NCI-H128 (cell line): ENCODE data around the gene CES5A.
"Not testable (repeated sequence)": the region's sequence is repeated elsewhere in the genome, so short reads cannot be mapped to it uniquely, and the experiment has no call there.

ENCODE experiments used
- DNase-seq: peaks from one replicate; lab custom pipeline; 2025; ENCODE audit not compliant: unreplicated experiment; lab: John Stamatoyannopoulos, UW

Gene CES5A

DNA sequence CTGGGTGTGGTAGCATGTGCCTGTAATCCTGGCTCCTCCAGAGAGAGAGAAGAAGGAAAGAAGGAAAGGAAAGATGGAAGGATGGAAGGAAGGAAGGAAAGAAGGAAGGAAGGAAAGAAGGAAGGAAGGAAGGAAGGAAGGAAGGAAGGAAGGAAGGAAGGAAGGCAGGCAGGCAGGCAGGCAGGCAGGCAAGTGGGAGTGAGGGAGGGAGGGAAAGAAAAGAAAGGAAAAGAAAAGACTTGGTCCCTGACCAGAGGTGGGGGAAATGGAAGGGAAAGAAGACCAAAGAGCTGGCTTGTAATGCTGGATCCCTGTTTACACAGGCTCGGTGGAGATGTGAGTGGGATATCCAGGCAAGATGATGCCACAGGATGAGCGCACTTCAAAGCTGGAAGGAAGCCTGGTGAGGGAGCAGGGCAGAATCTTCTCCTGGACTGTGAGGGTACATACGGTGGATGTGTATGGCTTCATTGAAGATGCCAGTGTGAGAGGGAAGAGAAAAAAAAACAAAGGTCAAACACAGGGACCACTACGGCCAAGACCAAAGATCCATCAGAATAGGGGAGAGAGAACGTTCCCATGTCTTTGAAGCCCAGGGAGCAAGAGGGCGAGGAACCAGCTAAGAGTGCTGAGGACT lies 44.4 kb downstream of the CES5A start:
- no peak for DNase-seq

DNA sequence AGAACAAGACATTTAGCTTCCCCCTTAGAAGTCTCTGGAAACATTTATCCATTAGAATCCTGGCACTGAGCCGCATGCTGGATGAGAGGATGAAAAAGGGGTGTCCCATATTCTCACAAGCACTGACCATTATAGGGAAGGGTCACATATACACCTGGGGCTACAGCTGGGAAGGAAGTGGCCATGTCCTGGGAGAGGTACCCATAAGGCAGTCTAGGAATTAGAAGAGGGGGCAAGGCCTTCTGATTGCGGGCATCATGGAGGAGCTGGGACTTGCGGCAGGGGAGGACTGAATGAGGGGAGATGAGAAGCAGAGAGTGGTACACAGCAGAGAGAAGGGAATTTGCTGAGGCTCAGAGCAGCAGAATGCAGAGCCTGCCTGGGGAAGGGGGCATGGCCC lies 45.9 kb downstream of the CES5A start:
- not testable (repeated sequence) for DNase-seq

DNA sequence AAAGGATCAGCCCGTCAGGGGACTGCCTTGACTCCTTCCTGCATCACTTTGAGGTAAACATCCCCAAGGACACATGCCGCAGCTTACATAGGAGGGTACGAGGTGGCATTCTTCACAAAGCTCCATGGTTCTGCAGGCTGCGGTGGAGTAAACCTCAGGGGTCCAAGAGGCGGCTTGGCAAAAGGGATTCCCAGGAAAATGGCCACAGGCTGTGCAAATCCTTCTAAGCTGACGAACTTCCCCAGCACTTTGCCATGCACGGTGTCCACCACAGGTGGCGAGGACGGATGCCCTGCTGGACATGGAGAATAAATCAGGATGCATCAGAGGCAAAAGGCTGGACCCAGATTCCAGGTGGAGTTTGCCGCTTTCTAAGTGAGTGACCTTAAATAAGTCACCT lies 46.5 kb downstream of the CES5A start:
- no peak for DNase-seq

DNA sequence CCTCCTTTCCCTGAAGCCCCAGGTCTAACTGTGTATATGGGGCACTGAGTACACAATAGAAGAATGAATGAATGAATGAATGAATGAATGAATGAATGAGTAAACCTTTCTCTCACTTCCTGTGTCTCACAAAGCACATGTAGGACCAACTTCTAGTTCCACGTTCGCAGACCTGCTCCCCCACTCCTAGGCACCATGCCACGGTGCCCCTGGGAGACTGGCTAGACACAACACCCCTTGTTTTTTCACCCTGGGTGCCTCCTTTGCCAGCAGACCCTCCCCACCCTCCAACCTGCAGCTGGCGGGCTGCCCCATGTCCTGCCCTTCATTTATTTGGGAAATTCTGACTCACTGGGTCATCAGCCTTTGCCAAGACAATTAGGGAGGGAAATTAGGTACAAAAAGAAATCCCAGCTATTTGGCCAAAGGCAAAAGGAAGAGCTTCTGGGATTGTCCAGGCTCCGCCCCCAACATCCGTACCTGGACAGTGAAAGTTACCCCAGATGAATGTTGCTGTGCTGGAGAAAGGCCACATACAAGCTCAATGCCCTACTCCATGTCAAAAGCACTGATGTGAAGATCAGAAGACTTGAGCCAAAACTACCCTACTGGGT lies 50.0 kb downstream of the CES5A start:
- no peak for DNase-seq

DNA sequence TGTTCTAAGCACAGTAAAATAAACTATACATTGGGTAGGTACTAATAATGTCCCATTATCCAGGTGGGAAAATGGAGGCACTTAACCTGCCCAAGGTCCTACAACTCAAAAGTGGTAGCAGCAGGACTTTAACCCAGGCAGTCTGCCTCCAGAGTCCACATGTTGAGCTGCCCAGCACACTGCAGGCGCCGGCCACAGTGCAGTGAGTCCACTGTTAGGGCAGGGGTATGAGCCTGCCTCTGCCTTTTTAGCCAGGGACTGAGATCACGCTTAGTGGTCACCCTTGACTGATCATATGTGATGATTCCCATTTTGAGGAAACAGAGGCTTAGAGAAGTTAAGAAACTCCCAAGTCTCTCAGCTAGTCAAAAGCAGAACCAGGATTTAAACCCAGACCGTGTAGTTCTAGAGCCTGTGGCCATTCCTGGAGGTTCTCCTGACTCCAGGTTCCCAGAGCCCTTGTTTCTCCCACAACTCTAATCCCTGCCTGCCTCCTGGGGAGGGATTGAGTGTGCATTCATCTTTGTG lies 50.6 kb downstream of the CES5A start:
- DNase-seq, result no peak

DNA sequence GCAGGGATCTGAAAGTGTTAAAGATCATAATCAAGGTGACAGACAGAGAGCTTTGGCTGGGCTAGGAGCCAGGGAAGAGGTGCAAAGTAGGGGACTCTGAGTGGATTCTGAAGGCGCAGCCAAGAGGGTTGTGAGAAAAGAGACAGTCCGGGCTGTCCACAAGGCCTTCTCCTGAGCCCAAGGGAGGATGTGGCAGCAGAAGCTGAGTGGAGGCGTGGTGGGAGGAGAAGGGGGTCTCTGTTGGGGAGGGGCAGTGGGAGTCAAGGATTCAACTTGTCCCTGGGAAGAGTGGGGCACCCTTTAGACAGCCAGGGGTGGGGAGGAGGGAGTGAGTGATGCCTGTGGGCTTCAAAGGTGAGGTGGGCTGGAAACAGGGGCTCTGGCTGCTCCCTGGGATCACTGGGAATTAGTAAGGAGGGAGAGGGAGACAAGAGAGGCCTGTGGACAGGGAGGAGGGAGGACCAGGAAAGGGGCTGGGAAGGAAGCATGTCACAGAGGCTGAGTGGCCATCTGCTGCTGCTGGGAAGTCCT lies 52.8 kb downstream of the CES5A start:
- DNase-seq, result no peak

DNA sequence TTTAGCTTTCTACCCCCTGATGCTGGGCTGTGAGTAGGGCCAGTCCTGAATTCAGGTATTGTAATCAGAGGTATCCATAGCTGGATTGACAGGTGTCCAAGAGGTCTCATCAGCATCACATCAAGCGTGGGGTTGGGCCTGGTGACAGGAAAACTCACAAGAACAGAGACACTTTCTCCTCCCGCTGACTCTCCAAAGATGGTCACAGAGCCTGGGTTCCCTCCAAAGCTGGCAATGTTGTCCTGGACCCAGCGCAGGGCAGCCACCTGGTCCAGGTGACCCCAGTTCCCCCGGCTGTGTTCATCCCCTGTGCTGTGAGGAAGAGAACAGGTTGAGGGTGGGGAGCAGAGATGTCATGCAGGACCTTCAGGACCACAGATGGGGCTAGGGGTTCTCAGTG lies 54.0 kb downstream of the CES5A start:
- DNase-seq, result no peak

DNA sequence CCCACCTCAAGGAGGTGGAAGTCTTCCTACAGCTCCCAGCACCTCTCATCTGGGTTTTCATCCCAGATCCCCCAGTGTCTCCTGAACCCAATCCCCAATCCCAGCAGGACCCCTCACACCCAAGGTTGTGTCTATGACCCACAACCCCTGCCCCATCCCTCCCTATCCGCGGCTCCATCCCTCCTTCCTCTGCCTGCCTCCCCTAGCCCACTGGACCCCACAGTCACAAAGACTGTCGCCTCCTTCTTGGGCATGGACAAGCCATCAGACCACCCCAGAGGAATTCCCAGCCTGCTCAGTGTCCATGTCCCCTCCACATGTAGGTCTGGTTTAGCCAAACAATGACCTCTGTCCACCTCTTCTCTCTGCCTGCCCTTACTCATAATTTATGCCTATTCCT lies 54.6 kb downstream of the CES5A start:
- DNase-seq, result no peak

DNA sequence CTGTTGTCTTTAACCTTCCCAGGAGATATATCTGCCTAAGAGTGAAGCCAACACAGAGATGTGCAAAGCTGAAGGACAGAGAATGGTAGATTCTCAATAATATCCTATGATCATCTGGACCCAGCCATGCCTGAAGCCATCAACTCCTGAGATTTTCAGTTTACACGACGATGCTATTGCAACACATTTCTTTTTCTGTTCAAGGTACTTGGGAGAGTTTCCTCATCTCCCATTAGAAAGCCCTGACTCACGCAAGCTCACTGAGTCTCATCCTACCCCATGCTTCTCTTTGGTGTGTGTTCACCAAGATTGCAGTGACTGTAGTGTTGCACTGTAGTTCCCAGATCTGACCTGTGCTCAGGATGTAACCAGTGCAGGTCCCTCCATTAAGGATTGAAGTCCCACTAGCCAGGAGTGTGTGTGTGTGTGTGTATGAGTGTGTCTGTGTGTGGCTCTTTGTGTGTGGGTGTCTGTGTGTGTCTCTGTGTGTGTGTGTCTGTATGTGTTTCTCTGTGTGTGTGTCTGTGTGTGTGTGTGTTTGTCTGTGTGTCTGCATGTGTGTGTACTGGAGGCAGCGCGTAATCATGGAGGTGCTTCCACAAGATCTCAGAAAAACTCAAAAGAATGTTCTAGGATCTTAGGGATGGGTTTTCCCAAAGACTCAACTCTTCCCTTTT lies 57.8 kb downstream of the CES5A start:
- DNase-seq, result no peak

DNA sequence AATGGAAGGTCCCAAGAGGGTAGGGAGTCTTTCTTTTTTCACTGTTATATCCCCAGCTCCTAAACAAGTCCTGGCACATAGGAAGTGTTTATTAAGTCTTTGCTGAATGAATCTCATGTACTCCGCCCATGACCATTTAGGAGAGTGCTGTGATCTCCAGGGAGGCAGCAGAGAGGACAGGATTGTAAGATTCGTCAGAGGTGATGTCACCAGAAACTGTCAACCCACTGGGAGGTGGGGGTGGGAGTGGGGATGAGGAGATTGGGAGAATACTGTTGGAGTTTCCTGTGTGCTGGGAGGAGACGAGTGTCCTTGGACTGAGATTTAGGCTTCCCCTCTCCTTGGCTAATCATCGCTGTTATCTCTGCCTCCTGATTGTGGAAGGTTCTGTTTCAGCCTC lies 59.0 kb downstream of the CES5A start:
- DNase-seq, result not testable (repeated sequence)

DNA sequence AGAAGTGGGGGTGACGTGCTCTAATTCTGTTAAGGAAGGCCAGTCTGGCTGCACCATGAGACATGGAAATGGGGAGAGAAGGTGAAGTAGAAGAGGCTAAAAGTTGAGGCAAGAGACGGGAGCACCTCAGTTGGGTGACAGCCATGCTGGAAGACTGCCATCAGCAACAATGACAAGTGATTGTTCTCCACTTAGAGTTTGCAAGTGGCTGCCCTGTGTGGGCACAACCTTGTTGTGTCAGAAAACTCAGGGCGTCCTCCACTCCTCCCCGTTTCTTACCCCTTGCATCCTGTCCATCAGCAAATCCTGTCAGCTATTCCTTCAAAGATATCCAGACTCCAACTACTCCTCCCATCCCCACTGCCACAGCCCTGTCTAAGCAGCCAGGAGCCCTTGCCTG lies 59.9 kb downstream of the CES5A start:
- DNase-seq, result no peak

DNA sequence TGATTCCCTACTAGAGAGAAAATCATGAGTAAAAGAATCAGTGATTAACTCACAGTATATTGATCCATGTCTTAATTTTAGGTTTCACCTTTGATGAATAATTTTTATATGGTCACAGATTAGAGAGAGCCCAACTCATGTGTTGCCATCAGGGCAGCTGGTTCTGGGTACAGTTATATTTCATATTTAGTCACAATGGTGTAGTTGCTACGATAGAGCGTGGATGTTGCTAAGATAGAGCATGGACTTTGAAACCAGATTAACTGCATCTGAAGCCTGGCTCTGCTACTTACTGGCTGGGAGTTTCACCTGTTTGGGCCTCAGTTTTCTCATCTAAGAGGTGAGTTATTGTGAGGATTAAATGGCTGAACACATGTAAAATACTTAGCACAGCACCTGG lies 61.0 kb downstream of the CES5A start:
- not testable (repeated sequence) for DNase-seq

DNA sequence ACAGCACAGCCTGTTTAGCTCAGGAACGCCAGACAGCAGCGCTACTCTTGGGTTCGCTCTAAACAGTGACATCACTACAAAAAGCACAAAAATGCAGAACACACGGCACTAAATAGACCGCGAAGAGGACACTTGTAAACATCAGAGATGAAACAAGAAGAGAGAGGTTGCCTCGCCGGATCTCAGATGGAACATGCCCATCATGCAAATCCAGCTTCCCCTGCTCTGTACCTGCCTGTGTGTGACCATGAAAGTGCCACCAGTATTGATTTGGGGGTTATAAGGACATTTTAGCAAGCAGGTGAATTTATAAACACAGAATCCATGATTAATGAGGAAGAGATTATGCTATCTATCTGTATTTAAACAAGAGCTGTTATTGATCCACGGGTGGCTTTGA lies 61.4 kb downstream of the CES5A start:
- DNase-seq, result not testable (repeated sequence)

DNA sequence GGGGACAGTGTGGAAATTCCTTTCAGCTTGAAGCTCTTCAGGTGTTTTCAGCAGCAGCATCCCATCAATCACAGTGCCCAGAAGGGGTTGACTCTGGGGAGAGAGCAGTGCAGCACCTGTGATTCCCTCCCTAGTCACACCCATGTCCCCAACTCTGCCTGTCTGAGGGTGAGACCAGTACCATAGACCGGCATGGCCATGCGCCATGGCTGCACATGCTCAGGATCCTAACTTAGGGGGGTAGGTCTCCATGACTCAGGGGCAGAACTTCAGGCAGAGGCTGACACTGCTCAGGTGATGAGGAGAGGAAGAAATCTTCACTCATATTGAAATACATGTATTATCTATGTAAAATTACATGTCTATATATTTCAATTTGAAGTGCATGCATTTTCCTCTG lies 62.2 kb downstream of the CES5A start:
- DNase-seq, result no peak

DNA sequence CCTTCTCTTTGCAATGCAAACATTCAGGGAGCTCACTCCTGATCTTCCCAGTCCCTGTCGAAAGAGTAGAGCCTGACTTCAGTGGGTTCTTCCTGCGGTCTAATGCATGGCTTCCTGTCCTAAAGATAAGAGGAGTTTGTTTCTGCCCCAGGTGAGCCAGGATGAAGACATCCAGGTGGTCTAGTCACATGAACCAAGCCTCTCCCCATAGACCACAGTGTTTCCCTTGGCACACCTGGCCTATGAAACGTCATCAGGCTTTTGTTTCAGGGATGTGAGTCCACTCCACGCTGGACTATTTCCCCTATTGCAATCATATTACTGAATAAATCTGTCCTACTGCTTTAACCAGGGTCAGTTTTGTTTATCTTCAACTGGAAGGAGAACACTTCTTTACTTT lies 63.4 kb downstream of the CES5A start:
- DNase-seq, result no peak

DNA sequence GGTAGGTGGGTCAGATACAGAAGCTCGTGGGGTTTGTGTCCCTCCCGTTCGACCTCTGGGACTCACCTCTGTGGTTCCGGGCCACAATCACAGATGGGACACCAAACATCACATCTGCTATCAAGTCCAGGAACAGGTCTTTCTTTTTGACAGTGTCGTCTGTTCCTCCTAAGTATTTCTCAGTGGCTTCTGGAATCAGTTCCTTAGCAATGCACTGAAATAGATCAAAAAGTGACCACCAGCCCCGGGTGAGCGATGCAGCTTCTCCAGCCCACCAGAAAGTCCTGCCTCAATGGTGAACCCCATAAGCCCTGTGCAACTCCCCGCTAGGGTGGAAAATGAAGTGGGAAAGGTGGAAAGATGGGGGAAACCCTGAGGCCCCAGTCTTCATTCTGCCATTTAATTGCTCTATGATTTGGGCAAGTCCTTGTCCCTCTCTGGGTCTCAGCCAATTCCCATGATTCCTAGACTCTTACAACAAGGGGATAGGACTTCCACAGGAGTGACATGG lies 64.7 kb downstream of the CES5A start:
- no peak for DNase-seq

DNA sequence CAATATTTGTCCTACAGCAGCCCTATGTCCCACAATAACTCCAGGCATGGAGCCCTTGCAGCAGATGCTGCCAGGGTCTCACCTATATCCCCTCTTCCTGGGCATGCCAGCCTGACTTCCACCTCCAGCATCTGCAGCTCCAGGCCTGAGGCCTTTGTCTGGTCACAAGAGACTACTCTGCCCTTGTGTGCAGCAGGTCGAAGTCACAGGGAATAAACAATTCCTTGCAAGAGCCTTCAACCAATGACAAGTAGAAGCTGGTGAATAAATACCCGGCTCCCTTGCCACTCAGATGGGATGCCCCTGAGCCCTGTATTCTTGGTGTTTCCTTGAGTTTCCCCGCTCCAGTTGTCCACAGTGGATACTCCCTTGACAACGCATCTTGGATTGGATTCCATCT lies 65.3 kb downstream of the CES5A start:
- DNase-seq, result no peak

DNA sequence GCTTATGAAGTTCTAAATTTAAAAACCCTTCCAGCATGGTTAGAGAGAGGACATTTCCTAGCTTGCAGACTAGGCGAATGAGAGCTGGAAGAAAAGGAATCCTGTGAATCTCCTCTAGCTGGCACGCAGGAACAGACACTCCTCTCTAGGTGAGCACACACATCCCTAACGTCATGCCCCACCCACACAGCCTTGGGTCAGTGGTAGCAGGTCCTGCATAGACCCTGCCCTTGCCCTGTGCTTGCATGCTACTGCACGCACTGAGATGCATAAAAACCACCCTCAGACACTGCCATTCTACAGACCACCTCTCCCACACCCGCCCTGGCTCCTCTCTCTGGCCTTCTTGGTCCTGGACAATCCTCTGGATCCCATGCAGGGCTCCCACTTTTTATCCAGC lies 65.8 kb downstream of the CES5A start:
- no peak for DNase-seq

DNA sequence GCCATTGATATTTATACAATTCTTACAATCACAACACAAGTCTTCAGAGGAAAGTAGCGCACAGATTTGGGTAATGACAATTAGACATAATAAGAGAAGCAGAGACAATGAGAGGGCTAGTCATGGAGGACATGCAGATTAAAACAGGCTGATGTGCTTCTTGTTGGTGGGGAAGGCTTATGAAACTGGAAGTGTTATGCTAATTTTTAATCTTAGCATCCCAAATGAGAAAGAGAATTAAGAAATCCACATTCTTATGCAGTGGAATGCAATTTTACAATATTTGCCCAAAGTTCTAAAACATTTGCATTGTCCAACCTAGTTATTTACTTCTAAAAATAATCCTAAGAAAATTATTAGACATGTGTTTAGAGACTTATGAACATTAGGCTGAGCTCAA lies 66.9 kb downstream of the CES5A start:
- DNase-seq, result not testable (repeated sequence)

DNA sequence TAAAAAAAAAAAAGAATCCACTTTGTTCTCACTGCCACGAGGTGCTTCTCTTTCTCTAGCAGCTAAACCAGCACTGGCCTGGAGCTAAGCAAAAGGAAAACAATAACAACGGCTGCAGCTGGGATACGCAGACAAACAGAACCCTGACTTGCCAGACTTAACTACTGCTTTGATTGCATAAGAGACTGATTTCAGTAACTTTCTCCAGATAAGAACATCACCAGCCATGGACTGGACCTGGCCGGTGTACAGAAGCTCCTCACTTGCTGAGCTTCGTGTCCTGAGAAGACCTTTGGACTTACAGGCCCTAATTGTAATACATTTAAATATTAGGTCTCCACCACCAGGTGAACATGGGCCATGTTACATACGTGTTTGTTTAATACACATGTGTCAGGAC lies 70.1 kb downstream of the CES5A start:
- not testable (repeated sequence) for DNase-seq

DNA sequence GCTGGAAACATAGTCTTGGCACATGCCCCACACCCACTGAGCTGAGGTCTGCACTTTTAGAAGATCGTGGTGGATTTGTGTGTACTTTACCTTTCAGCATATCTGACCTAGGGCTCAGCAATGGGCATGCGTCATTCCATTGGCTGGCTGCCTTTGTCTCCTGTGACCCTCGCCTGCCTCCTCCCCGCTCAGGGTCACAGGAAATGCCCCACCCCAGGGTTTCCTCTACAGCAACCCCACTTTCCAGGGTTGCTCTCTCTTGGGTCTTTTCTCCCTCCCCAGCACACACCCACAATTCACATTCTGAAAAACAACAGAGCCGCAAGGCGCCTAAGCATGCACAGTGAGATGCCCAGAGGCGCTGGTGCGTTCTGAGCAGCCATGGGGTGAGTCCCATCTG lies 71.5 kb downstream of the CES5A start:
- DNase-seq, result not testable (repeated sequence)
